PC-3 (cell line): Measurements from ENCODE around the gene HOXB6. TPM values are rescaled to one million over a fixed set of nuclear protein-coding genes. Genes with fewer than 3 reads are reported as not detected.

ENCODE experiments used
- ATAC-seq: fragments of 200-7000 bp; cut with Tn5 transposase; 2 replicates; pipeline ENCODE4 v1.9.1; 2020; ENCODE audit warnings: mild to moderate bottlenecking, moderate library complexity
- BruUV-seq: library from RNA; stranded (reverse); fragments of 400-500 nt; replicated peaks from 2 replicates; lab custom pipeline; 2021; lab: Mats Ljungman, UMichigan
- CTCF ChIA-PET: fragments of 300-600 bp; sonication (Branson Sonifier 250); formaldehyde crosslinking; loops from one replicate; lab custom pipeline; 2022; ENCODE audit warnings: antibody characterized with exemption; lab: Charles Lee
- POLR2A ChIA-PET: fragments of 300-600 bp; sonication (Branson Sonifier 250); formaldehyde crosslinking; loops from one replicate; lab custom pipeline; 2022; ENCODE audit warnings: antibody characterized with exemption; ENCODE audit not compliant: unreplicated experiment; lab: Charles Lee
- DNase-seq: peaks from one replicate; pipeline ENCODE4 v3.0.0-alpha.2; 2015
- H2AFZ ChIP-seq: fragments of 300-600 bp; sonication (generic); 2 replicates; pipeline ENCODE4 v1.6.0; 2016; ENCODE audit warnings: antibody characterized with exemption, low read length
- H3F3A ChIP-seq: fragments of 300-600 bp; sonication (generic); one replicate; pipeline ENCODE4 v1.6.0; 2017; ENCODE audit warnings: antibody characterized with exemption, low read length, control low read depth, mild to moderate bottlenecking; ENCODE audit not compliant: unreplicated experiment
- H3K27ac ChIP-seq: fragments of 300-600 bp; sonication (generic); 2 replicates; pipeline ENCODE4 v1.5.1; 2016; ENCODE audit warnings: mild to moderate bottlenecking, low read length
- H3K27me3 ChIP-seq: fragments of 300-600 bp; sonication (generic); 2 replicates; pipeline ENCODE4 v1.6.1; 2016; ENCODE audit warnings: low read length, mixed read lengths
- H3K36me3 ChIP-seq: fragments of 300-600 bp; sonication (generic); 2 replicates; pipeline ENCODE4 v1.6.1; 2016; ENCODE audit warnings: low read depth, mixed run types, low read length, mixed read lengths
- H3K4me1 ChIP-seq: fragments of 300-600 bp; sonication (generic); 2 replicates; pipeline ENCODE4 v1.5.1; 2016; ENCODE audit warnings: low read length; ENCODE audit not compliant: insufficient read depth
- H3K4me2 ChIP-seq: fragments of 300-600 bp; sonication (generic); 2 replicates; pipeline ENCODE4 v1.6.0; 2016; ENCODE audit warnings: low read length
- H3K4me3 ChIP-seq: fragments of 300-600 bp; sonication (generic); 2 replicates; pipeline ENCODE4 v1.5.1; 2016; ENCODE audit warnings: mild to moderate bottlenecking, low read length, mixed read lengths
- H3K79me2 ChIP-seq: fragments of 300-600 bp; sonication (generic); 2 replicates; pipeline ENCODE4 v1.6.1; 2017; ENCODE audit warnings: low read length, mixed read lengths
- H3K9ac ChIP-seq: fragments of 300-600 bp; sonication (generic); 2 replicates; pipeline ENCODE4 v1.6.0; 2016; ENCODE audit warnings: mild to moderate bottlenecking, low read length
- H3K9me2 ChIP-seq: fragments of 300-600 bp; sonication (generic); replicated peaks from 2 replicates; pipeline ENCODE4 v1.6.1; 2016; ENCODE audit warnings: mixed run types, low read length, mixed read lengths
- H3K9me3 ChIP-seq: fragments of 300-600 bp; sonication (generic); 2 replicates; pipeline ENCODE4 v1.6.1; 2016; ENCODE audit warnings: low read length, mixed read lengths
- H4K20me1 ChIP-seq: fragments of 300-600 bp; sonication (generic); 2 replicates; pipeline ENCODE4 v1.6.1; 2016; ENCODE audit warnings: low read length, mixed read lengths
- CTCF ChIP-seq: fragments of 300-600 bp; sonication (generic); conservative IDR thresholded peaks from 2 replicates; pipeline ENCODE4 v1.5.1; 2017; ENCODE audit warnings: antibody characterized with exemption, low read depth, mild to moderate bottlenecking, low read length
- EZH2 ChIP-seq: fragments of 300-600 bp; sonication (generic); IDR thresholded peaks from one replicate; pipeline ENCODE4 v1.6.1; 2017; ENCODE audit warnings: antibody characterized with exemption, mild to moderate bottlenecking, low read length; ENCODE audit not compliant: unreplicated experiment
- EZH2phosphoT487 ChIP-seq: fragments of 300-600 bp; sonication (generic); IDR thresholded peaks from 2 replicates; pipeline ENCODE4 v1.6.1; 2018; ENCODE audit warnings: mild to moderate bottlenecking, antibody characterized with exemption, low read length, borderline replicate concordance
- intact Hi-C: fragments of 100-400 bp; cut with micrococcal nuclease; formaldehyde crosslinking; loops from 2 replicates; pipeline ENCODE4 v1.9.0; 2023
- total RNA-seq: library from RNA; depleted of rRNA; stranded (reverse); fragments of >200 nt; gene quantifications from 2 replicates; pipeline ENCODE4 v1.2.3, GENCODE V29; 2014

Gene HOXB6
- total RNA-seq, 1 experiment from 2014 or later: 9.5 TPM

GRCh38 chr17:48645639-48646182 lies 40.9 kb upstream of the HOXB6 start:
- Histone ChIP-seq H3K4me2 (no peak overlapping the region), H4K20me1 (no peaks in the 10 kb centered on the region), H3K27ac (no peak overlapping the region), H3K9ac (no peak overlapping the region), H3K4me3 (no peak overlapping the region), H3K79me2 (no peaks in the 10 kb centered on the region), H3K9me3 (no peaks in the 10 kb centered on the region), H2AFZ (no peak overlapping the region), H3K4me1 (no peaks in the 10 kb centered on the region), H3F3A (no peaks in the 10 kb centered on the region), H3K27me3 (no peaks in the 10 kb centered on the region), H3K9me2 (no peaks in the 10 kb centered on the region), H3K36me3 (no peaks in the 10 kb centered on the region)
- ATAC-seq (no peak), DNase-seq (no peak)
- TF ChIP-seq EZH2 (no peak), EZH2phosphoT487 (no peak), CTCF (no peak)
- ChIA-PET POLR2A (no interaction called here), CTCF (no interaction called here)
- BruUV-seq: no TSS peak
- intact Hi-C loops: no loop called here

DNA sequence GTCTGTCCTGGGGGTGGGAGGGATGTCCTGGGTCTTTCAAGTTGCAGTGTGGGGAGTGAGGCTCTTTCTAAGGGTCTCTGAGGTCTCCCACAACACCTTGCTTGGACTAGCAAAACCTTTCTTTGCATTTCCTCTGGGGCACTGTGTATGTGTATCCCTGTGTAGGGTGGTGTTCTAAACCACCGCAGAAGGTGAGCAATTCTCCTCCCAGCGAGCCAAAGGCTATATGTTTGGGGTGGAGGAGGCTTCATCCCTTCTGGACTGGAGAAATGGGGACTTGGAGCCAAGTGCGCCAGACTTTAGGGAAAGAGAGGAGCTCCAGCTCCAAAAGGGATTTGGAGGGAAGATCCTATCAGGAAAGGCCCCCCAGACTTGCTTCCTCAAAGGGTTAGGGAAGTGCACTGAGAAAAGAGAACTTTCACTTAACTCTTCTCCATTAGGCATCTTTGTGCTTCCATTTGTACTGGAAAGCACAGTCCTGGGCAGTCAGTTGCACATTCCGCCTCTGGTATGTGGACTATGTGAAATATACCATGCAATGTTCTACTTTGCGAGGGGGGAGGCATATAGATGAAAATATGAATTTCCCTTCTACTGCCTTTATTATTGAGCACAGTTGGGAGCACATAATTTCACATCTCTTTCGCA lies 40.2 kb upstream of the HOXB6 start:
- no peak overlapping the region for H3K4me3 ChIP-seq
- POLR2A ChIA-PET: no interaction called here
- CTCF ChIA-PET: no interaction called here
- ATAC-seq: no peak
- no peaks in the 10 kb centered on the region for H4K20me1 ChIP-seq
- H3K79me2 ChIP-seq: no peaks in the 10 kb centered on the region
- no peak overlapping the region for H3K27ac ChIP-seq
- intact Hi-C loops: no loop called here
- no peak overlapping the region for H2AFZ ChIP-seq
- no peak overlapping the region for H3K9ac ChIP-seq
- no TSS peak for BruUV-seq
- no peaks in the 10 kb centered on the region for H3K4me1 ChIP-seq
- no peaks in the 10 kb centered on the region for H3F3A ChIP-seq
- TF ChIP-seq EZH2 (no peak), EZH2phosphoT487 (no peak), CTCF (no peak)
- H3K36me3 ChIP-seq: no peaks in the 10 kb centered on the region
- H3K27me3 ChIP-seq: no peaks in the 10 kb centered on the region
- no peaks in the 10 kb centered on the region for H3K9me3 ChIP-seq
- no peaks in the 10 kb centered on the region for H3K9me2 ChIP-seq
- no peak overlapping the region for H3K4me2 ChIP-seq
- DNase-seq: no peak

GRCh38 chr17:48644159-48644558 lies 39.4 kb upstream of the HOXB6 start:
- H3K79me2 ChIP-seq: no peaks in the 10 kb centered on the region

More at GRCh38 chr17:48644159-48644558, 39.4 kb upstream of the HOXB6 start:
- ChIA-PET POLR2A (no interaction called here), CTCF (no interaction called here)
- no peaks in the 10 kb centered on the region for H3F3A ChIP-seq
- no peak overlapping the region for H3K9ac ChIP-seq
- no peaks in the 10 kb centered on the region for H4K20me1 ChIP-seq
- no peak overlapping the region for H2AFZ ChIP-seq
- H3K9me2 ChIP-seq: no peaks in the 10 kb centered on the region
- no peak for DNase-seq
- no peaks in the 10 kb centered on the region for H3K36me3 ChIP-seq
- no peaks in the 10 kb centered on the region for H3K4me1 ChIP-seq
- BruUV-seq: no TSS peak
- no peak overlapping the region for H3K4me2 ChIP-seq
- H3K4me3 ChIP-seq: no peak overlapping the region
- TF ChIP-seq EZH2 (no peak), CTCF (no peak), EZH2phosphoT487 (no peak)
- no peak overlapping the region for H3K27ac ChIP-seq
- ATAC-seq: no peak
- no peaks in the 10 kb centered on the region for H3K9me3 ChIP-seq
- no peaks in the 10 kb centered on the region for H3K27me3 ChIP-seq
- intact Hi-C loops: no loop called here
